ENCODE data around the gene TRPM3.

GRCh38 chr9:71048280-71048679 is 73.1 kb downstream of the TRPM3 start:
- TF ChIP-seq EZH2 (IDR thresholded peaks at IDR 0.05) (no peak), FOXP2 (optimal IDR thresholded peaks at IDR 0.05; ENCODE audit: control extremely low read depth, extremely low read length, insufficient read depth) (no peak), POLR2AphosphoS5 (IDR thresholded peaks at IDR 0.05; ENCODE audit: borderline replicate concordance, low read depth, low read length) (no peak)
